Measurements from ENCODE around the gene FCHSD2. TPM values are rescaled to one million over a fixed set of nuclear protein-coding genes. Genes with fewer than 3 reads are reported as not detected.

The FCHSD2 gene
- total and polyA plus RNA-seq, 4 donors = 7.6 to 18.7 (median 9.9) TPM

- no peaks in the 10 kb centered on the region for H3K27me3 ChIP-seq (ENCODE audit: control insufficient read depth in 4 of 4, insufficient read depth in 4 of 4, low read length in 3 of 4)
- H3K36me3 ChIP-seq (ENCODE audit: control insufficient read depth in 4 of 4, insufficient read depth in 3 of 4, low read depth in 1 of 4, low read length in 3 of 4) = no peaks in the 10 kb centered on the region
- TF ChIP-seq HNF4G (IDR thresholded peaks at IDR 0.05) (no peak), EGR1 (IDR thresholded peaks at IDR 0.05; ENCODE audit: low read depth in 2 of 2) (no peak), TAF1 (conservative IDR thresholded peaks at IDR 0.05) (no peak), GABPA (IDR thresholded peaks at IDR 0.05 in 1 of 2, conservative IDR thresholded peaks at IDR 0.05 in 1 of 2) (no peak), HNF4A (conservative IDR thresholded peaks at IDR 0.05) (peak; percentile 14 to 35)
- TF ChIP-seq, protein P1, sequence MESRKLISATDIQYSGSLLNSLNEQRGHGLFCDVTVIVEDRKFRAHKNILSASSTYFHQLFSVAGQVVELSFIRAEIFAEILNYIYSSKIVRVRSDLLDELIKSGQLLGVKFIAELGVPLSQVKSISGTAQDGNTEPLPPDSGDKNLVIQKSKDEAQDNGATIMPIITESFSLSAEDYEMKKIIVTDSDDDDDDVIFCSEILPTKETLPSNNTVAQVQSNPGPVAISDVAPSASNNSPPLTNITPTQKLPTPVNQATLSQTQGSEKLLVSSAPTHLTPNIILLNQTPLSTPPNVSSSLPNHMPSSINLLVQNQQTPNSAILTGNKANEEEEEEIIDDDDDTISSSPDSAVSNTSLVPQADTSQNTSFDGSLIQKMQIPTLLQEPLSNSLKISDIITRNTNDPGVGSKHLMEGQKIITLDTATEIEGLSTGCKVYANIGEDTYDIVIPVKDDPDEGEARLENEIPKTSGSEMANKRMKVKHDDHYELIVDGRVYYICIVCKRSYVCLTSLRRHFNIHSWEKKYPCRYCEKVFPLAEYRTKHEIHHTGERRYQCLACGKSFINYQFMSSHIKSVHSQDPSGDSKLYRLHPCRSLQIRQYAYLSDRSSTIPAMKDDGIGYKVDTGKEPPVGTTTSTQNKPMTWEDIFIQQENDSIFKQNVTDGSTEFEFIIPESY (IDR thresholded peaks at IDR 0.05) = no peak
- no peak overlapping the region for H3K4me3 ChIP-seq (ENCODE audit: low read depth in 1 of 3, low read length in 3 of 3)
- no peaks in the 10 kb centered on the region for H3K9me3 ChIP-seq (ENCODE audit: control insufficient read depth in 4 of 4, low read length in 3 of 4)
- no peak overlapping the region for H3K9ac ChIP-seq (ENCODE audit: low read depth in 1 of 2, low read length in 2 of 2)
- H3K27ac ChIP-seq (ENCODE audit: low read depth in 1 of 2, low read length in 2 of 2) = peak overlapping the region; percentile 22 to 44
- peaks cover 7 to 32% (median 20%) of the 10 kb centered on the region in 4 donors for H3K4me1 ChIP-seq (ENCODE audit: control insufficient read depth in 4 of 4, insufficient read depth in 4 of 4, low read length in 3 of 4)
- no peak for DNase-seq (ENCODE audit: low spot score)
- WGBS = 83% methylated on average over 4 of the region's 4 CpGs
These were observed 31.0 kb upstream of the FCHSD2 start for GRCh38 chr11:73172992-73173656.

- H3K4me1 ChIP-seq (ENCODE audit: control insufficient read depth in 4 of 4, insufficient read depth in 4 of 4, low read length in 3 of 4) = peaks cover 14 to 38% (median 32%) of the 10 kb centered on the region in 4 donors
- H3K4me3 ChIP-seq (ENCODE audit: low read depth in 1 of 3, low read length in 3 of 3) = no peak overlapping the region
- no peaks in the 10 kb centered on the region for H3K36me3 ChIP-seq (ENCODE audit: control insufficient read depth in 4 of 4, insufficient read depth in 3 of 4, low read depth in 1 of 4, low read length in 3 of 4)
- no peaks in the 10 kb centered on the region for H3K9me3 ChIP-seq (ENCODE audit: control insufficient read depth in 4 of 4, low read length in 3 of 4)
- TF ChIP-seq, protein P2, sequence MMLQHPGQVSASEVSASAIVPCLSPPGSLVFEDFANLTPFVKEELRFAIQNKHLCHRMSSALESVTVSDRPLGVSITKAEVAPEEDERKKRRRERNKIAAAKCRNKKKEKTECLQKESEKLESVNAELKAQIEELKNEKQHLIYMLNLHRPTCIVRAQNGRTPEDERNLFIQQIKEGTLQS (IDR thresholded peaks at IDR 0.05) = no peak
- TF ChIP-seq GABPA (IDR thresholded peaks at IDR 0.05 in 1 of 2, conservative IDR thresholded peaks at IDR 0.05 in 1 of 2) (no peak), HNF4A (conservative IDR thresholded peaks at IDR 0.05) (no peak), RAD21 (IDR thresholded peaks at IDR 0.05) (no peak), TAF1 (conservative IDR thresholded peaks at IDR 0.05) (no peak), YY1 (IDR thresholded peaks at IDR 0.05) (no peak), EGR1 (IDR thresholded peaks at IDR 0.05; ENCODE audit: low read depth in 2 of 2) (no peak)
- TF ChIP-seq, protein P1 (IDR thresholded peaks at IDR 0.05) = no peak
- TF ChIP-seq, protein P3, sequence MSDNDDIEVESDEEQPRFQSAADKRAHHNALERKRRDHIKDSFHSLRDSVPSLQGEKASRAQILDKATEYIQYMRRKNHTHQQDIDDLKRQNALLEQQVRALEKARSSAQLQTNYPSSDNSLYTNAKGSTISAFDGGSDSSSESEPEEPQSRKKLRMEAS (IDR thresholded peaks at IDR 0.05) = no peak
- H3K27me3 ChIP-seq (ENCODE audit: control insufficient read depth in 4 of 4, insufficient read depth in 4 of 4, low read length in 3 of 4) = no peaks in the 10 kb centered on the region
- no peak overlapping the region for H3K9ac ChIP-seq (ENCODE audit: low read depth in 1 of 2, low read length in 2 of 2)
- WGBS = 84% methylated on average over 8 of the region's 8 CpGs
- DNase-seq (ENCODE audit: low spot score) = no peak
- H3K27ac ChIP-seq (ENCODE audit: low read depth in 1 of 2, low read length in 2 of 2) = no peak overlapping the region
These were observed 29.5 kb upstream of the FCHSD2 start for GRCh38 chr11:73171436-73172161.

DNA sequence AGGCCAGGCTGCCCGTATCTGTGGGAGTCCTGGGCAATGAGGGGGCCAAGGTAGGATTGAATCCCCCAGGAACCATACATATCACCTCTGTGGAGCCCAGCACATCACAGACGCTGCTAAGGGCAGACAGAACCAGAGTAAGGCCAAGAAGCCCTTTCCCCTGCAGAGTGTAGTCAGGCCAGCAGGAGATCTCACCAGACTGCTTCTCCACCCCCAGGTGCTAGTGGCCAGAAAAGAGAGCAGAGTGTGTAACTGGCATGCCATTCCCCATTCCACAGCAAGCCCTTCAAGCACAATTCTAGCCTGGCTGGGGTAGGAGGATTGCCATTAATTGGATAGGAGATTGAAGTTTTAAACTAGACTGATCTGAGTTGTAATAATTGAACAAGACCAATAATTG, 28.0 kb upstream of the FCHSD2 start:
- Histone ChIP-seq H3K4me3 (ENCODE audit: low read depth in 1 of 3, low read length in 3 of 3) (no peak overlapping the region), H3K27me3 (ENCODE audit: control insufficient read depth in 4 of 4, insufficient read depth in 4 of 4, low read length in 3 of 4) (no peaks in the 10 kb centered on the region), H3K9ac (ENCODE audit: low read depth in 1 of 2, low read length in 2 of 2) (no peak overlapping the region), H3K9me3 (ENCODE audit: control insufficient read depth in 4 of 4, low read length in 3 of 4) (no peaks in the 10 kb centered on the region), H3K4me1 (ENCODE audit: control insufficient read depth in 4 of 4, insufficient read depth in 4 of 4, low read length in 3 of 4) (peaks cover 7 to 37% (median 27%) of the 10 kb centered on the region in 4 donors), H3K27ac (ENCODE audit: low read depth in 1 of 2, low read length in 2 of 2) (no peak overlapping the region), H3K36me3 (ENCODE audit: control insufficient read depth in 4 of 4, insufficient read depth in 3 of 4, low read depth in 1 of 4, low read length in 3 of 4) (no peaks in the 10 kb centered on the region)
- WGBS = 97% methylated on average over 2 of the region's 2 CpGs
- no peak for TF ChIP-seq YY1 (IDR thresholded peaks at IDR 0.05)
- TF ChIP-seq HNF4A (conservative IDR thresholded peaks at IDR 0.05) = no peak
- no peak for TF ChIP-seq REST (IDR thresholded peaks at IDR 0.05)
- no peak for TF ChIP-seq EGR1 (IDR thresholded peaks at IDR 0.05; ENCODE audit: low read depth in 2 of 2)
- no peak for DNase-seq (ENCODE audit: low spot score)

Measured in liver (tissue), 9 donors.